ENCODE measurements around the gene SLC22A1.

DNA sequence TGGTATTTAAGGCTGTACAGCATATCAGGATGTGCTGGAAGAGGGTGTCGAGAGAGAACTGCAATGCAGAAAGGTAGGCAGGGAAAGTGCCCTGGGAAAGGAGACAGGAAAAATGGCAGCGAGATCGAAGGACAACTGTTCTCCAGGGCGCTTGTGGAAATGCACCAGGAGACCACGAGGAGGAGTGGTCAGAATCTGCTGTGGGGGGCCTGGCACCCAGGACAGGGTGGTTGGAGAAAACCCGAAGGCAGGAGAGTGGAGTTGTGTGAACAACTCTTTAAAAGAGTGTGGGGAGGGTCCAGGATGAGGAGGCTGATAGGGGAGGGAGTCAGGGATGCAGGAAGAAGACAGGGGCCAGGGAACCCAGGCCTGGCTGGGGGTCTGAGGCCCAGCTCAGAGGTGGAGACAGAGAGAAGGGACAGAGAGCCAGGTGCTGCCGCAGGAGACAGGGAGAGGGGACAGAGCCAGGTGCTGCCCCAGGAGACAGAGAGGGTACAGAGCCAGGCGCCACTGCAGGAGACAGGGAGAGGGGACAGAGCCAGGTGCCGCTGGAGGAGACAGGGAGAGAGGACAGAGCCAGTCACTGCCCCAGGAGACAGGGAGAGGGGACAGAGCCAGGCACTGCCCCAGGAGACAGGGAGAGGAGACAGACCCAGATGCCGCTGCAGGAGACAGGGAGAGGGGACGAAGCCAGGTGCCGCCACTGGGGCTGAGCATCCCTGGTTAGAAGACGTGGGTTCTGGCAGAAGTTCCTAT is 9.3 kb downstream of the SLC22A1 start:
- TF ChIP-seq, protein P1, sequence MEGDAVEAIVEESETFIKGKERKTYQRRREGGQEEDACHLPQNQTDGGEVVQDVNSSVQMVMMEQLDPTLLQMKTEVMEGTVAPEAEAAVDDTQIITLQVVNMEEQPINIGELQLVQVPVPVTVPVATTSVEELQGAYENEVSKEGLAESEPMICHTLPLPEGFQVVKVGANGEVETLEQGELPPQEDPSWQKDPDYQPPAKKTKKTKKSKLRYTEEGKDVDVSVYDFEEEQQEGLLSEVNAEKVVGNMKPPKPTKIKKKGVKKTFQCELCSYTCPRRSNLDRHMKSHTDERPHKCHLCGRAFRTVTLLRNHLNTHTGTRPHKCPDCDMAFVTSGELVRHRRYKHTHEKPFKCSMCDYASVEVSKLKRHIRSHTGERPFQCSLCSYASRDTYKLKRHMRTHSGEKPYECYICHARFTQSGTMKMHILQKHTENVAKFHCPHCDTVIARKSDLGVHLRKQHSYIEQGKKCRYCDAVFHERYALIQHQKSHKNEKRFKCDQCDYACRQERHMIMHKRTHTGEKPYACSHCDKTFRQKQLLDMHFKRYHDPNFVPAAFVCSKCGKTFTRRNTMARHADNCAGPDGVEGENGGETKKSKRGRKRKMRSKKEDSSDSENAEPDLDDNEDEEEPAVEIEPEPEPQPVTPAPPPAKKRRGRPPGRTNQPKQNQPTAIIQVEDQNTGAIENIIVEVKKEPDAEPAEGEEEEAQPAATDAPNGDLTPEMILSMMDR (IDR thresholded peaks at IDR 0.05): no peak
- TF ChIP-seq MEF2A (IDR thresholded peaks at IDR 0.05; ENCODE audit: borderline replicate concordance, low read depth) (no peak), POLR2AphosphoS5 (IDR thresholded peaks at IDR 0.05; ENCODE audit: low read depth, low read length) (no peak), RFX5 (IDR thresholded peaks at IDR 0.05; ENCODE audit: low read length) (no peak), RAD21 (IDR thresholded peaks at IDR 0.05; ENCODE audit: low read length) (no peak), CHD2 (IDR thresholded peaks at IDR 0.05; ENCODE audit: low read length, partially characterized antibody) (no peak)
- TF ChIP-seq, protein P2, sequence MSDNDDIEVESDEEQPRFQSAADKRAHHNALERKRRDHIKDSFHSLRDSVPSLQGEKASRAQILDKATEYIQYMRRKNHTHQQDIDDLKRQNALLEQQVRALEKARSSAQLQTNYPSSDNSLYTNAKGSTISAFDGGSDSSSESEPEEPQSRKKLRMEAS (IDR thresholded peaks at IDR 0.05; ENCODE audit: low read depth): no peak
- TF ChIP-seq, protein P3, sequence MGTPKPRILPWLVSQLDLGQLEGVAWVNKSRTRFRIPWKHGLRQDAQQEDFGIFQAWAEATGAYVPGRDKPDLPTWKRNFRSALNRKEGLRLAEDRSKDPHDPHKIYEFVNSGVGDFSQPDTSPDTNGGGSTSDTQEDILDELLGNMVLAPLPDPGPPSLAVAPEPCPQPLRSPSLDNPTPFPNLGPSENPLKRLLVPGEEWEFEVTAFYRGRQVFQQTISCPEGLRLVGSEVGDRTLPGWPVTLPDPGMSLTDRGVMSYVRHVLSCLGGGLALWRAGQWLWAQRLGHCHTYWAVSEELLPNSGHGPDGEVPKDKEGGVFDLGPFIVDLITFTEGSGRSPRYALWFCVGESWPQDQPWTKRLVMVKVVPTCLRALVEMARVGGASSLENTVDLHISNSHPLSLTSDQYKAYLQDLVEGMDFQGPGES (IDR thresholded peaks at IDR 0.05; ENCODE audit: low read depth, low read length): no peak
- TF ChIP-seq, protein P4, sequence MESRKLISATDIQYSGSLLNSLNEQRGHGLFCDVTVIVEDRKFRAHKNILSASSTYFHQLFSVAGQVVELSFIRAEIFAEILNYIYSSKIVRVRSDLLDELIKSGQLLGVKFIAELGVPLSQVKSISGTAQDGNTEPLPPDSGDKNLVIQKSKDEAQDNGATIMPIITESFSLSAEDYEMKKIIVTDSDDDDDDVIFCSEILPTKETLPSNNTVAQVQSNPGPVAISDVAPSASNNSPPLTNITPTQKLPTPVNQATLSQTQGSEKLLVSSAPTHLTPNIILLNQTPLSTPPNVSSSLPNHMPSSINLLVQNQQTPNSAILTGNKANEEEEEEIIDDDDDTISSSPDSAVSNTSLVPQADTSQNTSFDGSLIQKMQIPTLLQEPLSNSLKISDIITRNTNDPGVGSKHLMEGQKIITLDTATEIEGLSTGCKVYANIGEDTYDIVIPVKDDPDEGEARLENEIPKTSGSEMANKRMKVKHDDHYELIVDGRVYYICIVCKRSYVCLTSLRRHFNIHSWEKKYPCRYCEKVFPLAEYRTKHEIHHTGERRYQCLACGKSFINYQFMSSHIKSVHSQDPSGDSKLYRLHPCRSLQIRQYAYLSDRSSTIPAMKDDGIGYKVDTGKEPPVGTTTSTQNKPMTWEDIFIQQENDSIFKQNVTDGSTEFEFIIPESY (IDR thresholded peaks at IDR 0.05; ENCODE audit: borderline replicate concordance, low read depth): no peak
